Liver (tissue), 9 donors: ENCODE results near the gene PITPNC1. TPM values are rescaled to one million over a fixed set of nuclear protein-coding genes. Genes with fewer than 3 reads are reported as not detected.

Experiments used
- DNase-seq: peaks from one replicate; pipeline ENCODE4 v3.0.0-alpha.2; 2017; ENCODE audit warnings: low spot score
- H3K27ac ChIP-seq, 2 donors: one replicate each; pipeline ENCODE4 v1.7.0; 2013; ENCODE audit warnings: inconsistent platforms in 2 of 2, low read length in 2 of 2, control low read depth in 1 of 2, low read depth in 1 of 2, mild to moderate bottlenecking in 1 of 2
- H3K27me3 ChIP-seq, 4 donors: one replicate each; pipeline versions ENCODE4 v1.6.1 to v1.7.0; 2013; ENCODE audit warnings: low read length in 3 of 4, inconsistent platforms in 1 of 4, mild to moderate bottlenecking in 1 of 4, moderate library complexity in 1 of 4; ENCODE audit not compliant: control insufficient read depth in 4 of 4, insufficient read depth in 4 of 4
- H3K36me3 ChIP-seq, 4 donors: one replicate each; pipeline versions ENCODE4 v1.6.1 to v1.7.0; 2013; ENCODE audit warnings: low read length in 3 of 4, mild to moderate bottlenecking in 3 of 4, low read depth in 1 of 4, moderate library complexity in 1 of 4; ENCODE audit not compliant: control insufficient read depth in 4 of 4, insufficient read depth in 3 of 4
- H3K4me1 ChIP-seq, 4 donors: one replicate each; pipeline versions ENCODE4 v1.6.1 to v1.7.0; 2013; ENCODE audit warnings: low read length in 3 of 4, mild to moderate bottlenecking in 3 of 4, moderate library complexity in 1 of 4; ENCODE audit not compliant: control insufficient read depth in 4 of 4, insufficient read depth in 4 of 4
- H3K4me3 ChIP-seq, 3 donors: one replicate each; pipeline versions ENCODE4 v1.6.1 to v1.7.0; 2013; ENCODE audit warnings: low read length in 3 of 3, control low read depth in 1 of 3, low read depth in 1 of 3, mild to moderate bottlenecking in 1 of 3
- H3K9ac ChIP-seq, 2 donors: one replicate each; pipeline ENCODE4 v1.7.0; 2013; ENCODE audit warnings: low read length in 2 of 2, mild to moderate bottlenecking in 2 of 2, moderate library complexity in 2 of 2, control low read depth in 1 of 2, low read depth in 1 of 2
- H3K9me3 ChIP-seq, 4 donors: one replicate each; pipeline versions ENCODE4 v1.6.1 to v1.7.0; 2013; ENCODE audit warnings: low read length in 3 of 4; ENCODE audit not compliant: control insufficient read depth in 4 of 4
- EGR1 ChIP-seq, 2 donors: IDR thresholded peaks; 2 replicates each; pipeline ENCODE4 v1.6.1; 2016 to 2018; ENCODE audit warnings: antibody characterized with exemption in 2 of 2, low read depth in 2 of 2
- FOXA1 ChIP-seq: IDR thresholded peaks from 2 replicates; pipeline ENCODE4 v1.6.1; 2016; ENCODE audit warnings: antibody characterized with exemption
- FOXA2 ChIP-seq: IDR thresholded peaks from 2 replicates; pipeline ENCODE4 v1.6.1; 2016; ENCODE audit warnings: antibody characterized with exemption
- GABPA ChIP-seq, 2 donors: IDR thresholded peaks in 1 of 2; conservative IDR thresholded peaks in 1 of 2; 2 replicates each; pipeline ENCODE4 v1.6.1; 2016; ENCODE audit warnings: antibody characterized with exemption in 2 of 2, mild to moderate bottlenecking in 1 of 2, moderate library complexity in 1 of 2
- HNF4A ChIP-seq, 2 donors: conservative IDR thresholded peaks; 2 replicates each; pipeline ENCODE4 v1.6.1; 2016; ENCODE audit warnings: antibody characterized with exemption in 2 of 2, mild to moderate bottlenecking in 2 of 2
- HNF4G ChIP-seq: IDR thresholded peaks from 2 replicates; pipeline ENCODE4 v1.6.1; 2016; ENCODE audit warnings: antibody characterized with exemption
- JUND ChIP-seq, 2 donors: IDR thresholded peaks; 2 replicates each; pipeline ENCODE4 v1.6.1; 2016; ENCODE audit warnings: antibody characterized with exemption in 2 of 2
- NR2F2 ChIP-seq: IDR thresholded peaks from 2 replicates; pipeline ENCODE4 v1.6.1; 2016; ENCODE audit warnings: antibody characterized with exemption
- RAD21 ChIP-seq, 2 donors: IDR thresholded peaks; 2 replicates each; pipeline ENCODE4 v1.6.1; 2016; ENCODE audit warnings: antibody characterized with exemption in 2 of 2, mild to moderate bottlenecking in 2 of 2
- RXRA ChIP-seq, 2 donors: IDR thresholded peaks; 2 replicates each; pipeline ENCODE4 v1.6.1; 2017 to 2018; ENCODE audit warnings: antibody characterized with exemption in 2 of 2, mild to moderate bottlenecking in 1 of 2
- SP1 ChIP-seq: IDR thresholded peaks from 2 replicates; pipeline ENCODE4 v1.6.1; 2018; ENCODE audit warnings: antibody characterized with exemption, mild to moderate bottlenecking
- TAF1 ChIP-seq: conservative IDR thresholded peaks from 2 replicates; pipeline ENCODE4 v1.6.1; 2016; ENCODE audit warnings: antibody characterized with exemption, mild to moderate bottlenecking
- YY1 ChIP-seq: IDR thresholded peaks from 2 replicates; pipeline ENCODE4 v1.6.1; 2016; ENCODE audit warnings: antibody characterized with exemption, mild to moderate bottlenecking
- WGBS: extraction: QIAGEN DNeasy Blood & Tissue Kit; methylation state at CpG from one replicate; pipeline ENCODE4 v1.1.7; 2013; 5-methylcytosine and 5-hydroxymethylcytosine counted together
- polyA plus RNA-seq, 2 donors: library from polyadenylated mRNA; stranded (reverse) in 1 of 2; unstranded in 1 of 2; fragments of 200-250 nt in 1 of 2; fragments of >200 nt in 1 of 2; fragmentation: Nextera tagmentation in 1 of 2; extraction: Ambion mirVana in 1 of 2; gene quantifications; one replicate each; pipeline versions ENCODE4 v1.2.1 to v1.2.3, GENCODE V29; 2013 to 2015
- total RNA-seq, 2 donors: library from RNA; depleted of rRNA; stranded (reverse); fragments of >200 nt; gene quantifications; one replicate each; pipeline ENCODE4 v1.2.3, GENCODE V29; 2014
- TF ChIP-seq, protein P1 (sequence below): IDR thresholded peaks from 2 replicates; pipeline ENCODE4 v1.6.1; 2016; ENCODE audit warnings: antibody characterized with exemption, mild to moderate bottlenecking
- TF ChIP-seq, protein P2 (sequence below): IDR thresholded peaks from 2 replicates; pipeline ENCODE4 v1.6.1; 2016; ENCODE audit warnings: antibody characterized with exemption
- TF ChIP-seq, protein P3 (sequence below): IDR thresholded peaks from 2 replicates; pipeline ENCODE4 v1.6.1; 2016; ENCODE audit warnings: antibody characterized with exemption
- TF ChIP-seq, protein P4 (sequence below): fragments of 150-350 bp; IDR thresholded peaks from 2 replicates; pipeline ENCODE4 v1.5.1; 2017; ENCODE audit warnings: improper control_type of control experiment, low read depth, low read length; ENCODE audit not compliant: missing input control
- donor health status: healthy.
- donor health status: healthy.
- donor health status: healthy.
- donor health status: healthy.
- donor health status: healthy.

Gene PITPNC1
- total and polyA plus RNA-seq, 4 donors: 2.3 to 10.2 (median 5.7) TPM

DNA sequence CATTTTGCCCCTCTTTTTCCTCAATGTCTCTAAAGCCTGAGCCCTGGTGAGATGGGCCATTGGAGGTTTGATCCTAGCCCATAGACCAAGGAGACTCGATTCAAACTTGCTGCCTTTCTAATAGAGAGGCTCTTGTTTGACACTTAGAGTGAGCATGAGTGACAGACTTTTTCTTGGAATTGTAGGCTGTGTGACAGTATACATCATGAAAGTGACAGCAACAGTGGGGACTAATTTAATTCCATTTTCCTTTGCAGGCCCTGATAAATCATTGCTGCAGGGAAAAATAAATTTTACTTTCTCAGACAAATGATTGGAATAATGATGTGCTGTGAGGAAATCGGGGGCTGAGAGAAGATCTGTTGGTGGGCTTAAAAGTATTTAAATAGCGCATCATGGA lies 171.6 kb downstream of the PITPNC1 start:
- Histone ChIP-seq H3K36me3 (no peaks in the 10 kb centered on the region), H3K4me1 (peaks cover 0 to 4% (median 0%) of the 10 kb centered on the region in 4 donors), H3K9me3 (no peaks in the 10 kb centered on the region), H3K9ac (no peak overlapping the region), H3K4me3 (no peak overlapping the region), H3K27ac (no peak overlapping the region), H3K27me3 (no peaks in the 10 kb centered on the region)
- WGBS: 98% methylated on average over 3 of the region's 3 CpGs
- DNase-seq: no peak
- TF ChIP-seq, protein P1, sequence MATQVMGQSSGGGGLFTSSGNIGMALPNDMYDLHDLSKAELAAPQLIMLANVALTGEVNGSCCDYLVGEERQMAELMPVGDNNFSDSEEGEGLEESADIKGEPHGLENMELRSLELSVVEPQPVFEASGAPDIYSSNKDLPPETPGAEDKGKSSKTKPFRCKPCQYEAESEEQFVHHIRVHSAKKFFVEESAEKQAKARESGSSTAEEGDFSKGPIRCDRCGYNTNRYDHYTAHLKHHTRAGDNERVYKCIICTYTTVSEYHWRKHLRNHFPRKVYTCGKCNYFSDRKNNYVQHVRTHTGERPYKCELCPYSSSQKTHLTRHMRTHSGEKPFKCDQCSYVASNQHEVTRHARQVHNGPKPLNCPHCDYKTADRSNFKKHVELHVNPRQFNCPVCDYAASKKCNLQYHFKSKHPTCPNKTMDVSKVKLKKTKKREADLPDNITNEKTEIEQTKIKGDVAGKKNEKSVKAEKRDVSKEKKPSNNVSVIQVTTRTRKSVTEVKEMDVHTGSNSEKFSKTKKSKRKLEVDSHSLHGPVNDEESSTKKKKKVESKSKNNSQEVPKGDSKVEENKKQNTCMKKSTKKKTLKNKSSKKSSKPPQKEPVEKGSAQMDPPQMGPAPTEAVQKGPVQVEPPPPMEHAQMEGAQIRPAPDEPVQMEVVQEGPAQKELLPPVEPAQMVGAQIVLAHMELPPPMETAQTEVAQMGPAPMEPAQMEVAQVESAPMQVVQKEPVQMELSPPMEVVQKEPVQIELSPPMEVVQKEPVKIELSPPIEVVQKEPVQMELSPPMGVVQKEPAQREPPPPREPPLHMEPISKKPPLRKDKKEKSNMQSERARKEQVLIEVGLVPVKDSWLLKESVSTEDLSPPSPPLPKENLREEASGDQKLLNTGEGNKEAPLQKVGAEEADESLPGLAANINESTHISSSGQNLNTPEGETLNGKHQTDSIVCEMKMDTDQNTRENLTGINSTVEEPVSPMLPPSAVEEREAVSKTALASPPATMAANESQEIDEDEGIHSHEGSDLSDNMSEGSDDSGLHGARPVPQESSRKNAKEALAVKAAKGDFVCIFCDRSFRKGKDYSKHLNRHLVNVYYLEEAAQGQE: no peak
- TF ChIP-seq HNF4G: no peak

DNA sequence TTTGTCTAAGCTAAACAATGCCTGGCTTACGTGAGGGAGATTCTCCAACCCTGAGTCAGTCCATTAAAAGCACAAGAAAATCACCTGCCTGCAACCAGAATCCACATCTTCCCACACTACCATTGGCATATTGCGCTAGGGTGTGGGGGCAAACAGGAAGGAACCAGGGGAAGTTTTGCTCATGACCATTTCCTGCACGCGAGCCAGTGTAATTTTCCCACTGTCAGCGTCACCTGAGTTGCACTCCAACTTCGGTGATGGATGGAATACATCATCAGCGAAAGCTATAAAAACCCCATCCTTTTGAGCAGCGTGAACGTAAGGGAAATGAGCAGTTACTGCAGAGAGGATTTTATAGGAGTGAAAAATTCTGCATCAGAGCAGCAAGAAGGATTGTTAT lies 172.7 kb downstream of the PITPNC1 start:
- Histone ChIP-seq H3K4me1 (no peaks in the 10 kb centered on the region), H3K27me3 (no peaks in the 10 kb centered on the region), H3K36me3 (no peaks in the 10 kb centered on the region), H3K9me3 (no peaks in the 10 kb centered on the region), H3K4me3 (no peak overlapping the region), H3K27ac (no peak overlapping the region), H3K9ac (no peak overlapping the region)
- no peak for DNase-seq
- WGBS: 80% methylated on average over 9 of the region's 9 CpGs
- TF ChIP-seq, protein P1: no peak
- TF ChIP-seq HNF4G (no peak), FOXA1 (no peak), HNF4A (conservative IDR thresholded peaks at IDR 0.05) (no peak), SP1 (no peak), TAF1 (no peak), RAD21 (IDR thresholded peaks at IDR 0.05) (no peak), EGR1 (IDR thresholded peaks at IDR 0.05; ENCODE audit: low read depth in 2 of 2) (no peak), NR2F2 (no peak), FOXA2 (no peak), JUND (IDR thresholded peaks at IDR 0.05) (no peak), GABPA (IDR thresholded peaks at IDR 0.05 in 1 of 2, conservative IDR thresholded peaks at IDR 0.05 in 1 of 2) (no peak), RXRA (IDR thresholded peaks at IDR 0.05) (no peak), YY1 (no peak)
- TF ChIP-seq, protein P2, sequence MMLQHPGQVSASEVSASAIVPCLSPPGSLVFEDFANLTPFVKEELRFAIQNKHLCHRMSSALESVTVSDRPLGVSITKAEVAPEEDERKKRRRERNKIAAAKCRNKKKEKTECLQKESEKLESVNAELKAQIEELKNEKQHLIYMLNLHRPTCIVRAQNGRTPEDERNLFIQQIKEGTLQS: no peak
- TF ChIP-seq, protein P3, sequence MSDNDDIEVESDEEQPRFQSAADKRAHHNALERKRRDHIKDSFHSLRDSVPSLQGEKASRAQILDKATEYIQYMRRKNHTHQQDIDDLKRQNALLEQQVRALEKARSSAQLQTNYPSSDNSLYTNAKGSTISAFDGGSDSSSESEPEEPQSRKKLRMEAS: no peak
- TF ChIP-seq, protein P4, sequence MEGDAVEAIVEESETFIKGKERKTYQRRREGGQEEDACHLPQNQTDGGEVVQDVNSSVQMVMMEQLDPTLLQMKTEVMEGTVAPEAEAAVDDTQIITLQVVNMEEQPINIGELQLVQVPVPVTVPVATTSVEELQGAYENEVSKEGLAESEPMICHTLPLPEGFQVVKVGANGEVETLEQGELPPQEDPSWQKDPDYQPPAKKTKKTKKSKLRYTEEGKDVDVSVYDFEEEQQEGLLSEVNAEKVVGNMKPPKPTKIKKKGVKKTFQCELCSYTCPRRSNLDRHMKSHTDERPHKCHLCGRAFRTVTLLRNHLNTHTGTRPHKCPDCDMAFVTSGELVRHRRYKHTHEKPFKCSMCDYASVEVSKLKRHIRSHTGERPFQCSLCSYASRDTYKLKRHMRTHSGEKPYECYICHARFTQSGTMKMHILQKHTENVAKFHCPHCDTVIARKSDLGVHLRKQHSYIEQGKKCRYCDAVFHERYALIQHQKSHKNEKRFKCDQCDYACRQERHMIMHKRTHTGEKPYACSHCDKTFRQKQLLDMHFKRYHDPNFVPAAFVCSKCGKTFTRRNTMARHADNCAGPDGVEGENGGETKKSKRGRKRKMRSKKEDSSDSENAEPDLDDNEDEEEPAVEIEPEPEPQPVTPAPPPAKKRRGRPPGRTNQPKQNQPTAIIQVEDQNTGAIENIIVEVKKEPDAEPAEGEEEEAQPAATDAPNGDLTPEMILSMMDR: no peak
